Endothelial cell (in vitro differentiated cells): Measurements from ENCODE around the gene ZNF354B. TPM values are rescaled to one million over a fixed set of nuclear protein-coding genes. Genes with fewer than 3 reads are reported as not detected.
A peak's percentile ranks its signal among the peaks of the same experiment; 100 is the strongest.

Experiments
- DNase-seq: peaks from one replicate; pipeline ENCODE4 v3.0.0; 2021; ENCODE audit warnings: low spot score
- H3K27ac Mint-ChIP-seq: one replicate; pipeline ENCODE4 v1.8.0; 2021; ENCODE audit warnings: mixed read lengths, inconsistent platforms; ENCODE audit not compliant: unreplicated experiment
- H3K27me3 Mint-ChIP-seq: one replicate; pipeline ENCODE4 v1.8.0; 2021; ENCODE audit warnings: mild to moderate bottlenecking, moderate library complexity, mixed read lengths, inconsistent platforms; ENCODE audit not compliant: unreplicated experiment
- H3K36me3 Mint-ChIP-seq: one replicate; pipeline ENCODE4 v1.8.0; 2021; ENCODE audit warnings: mild to moderate bottlenecking, low read depth, mixed read lengths, inconsistent platforms; ENCODE audit not compliant: unreplicated experiment
- H3K4me1 Mint-ChIP-seq: one replicate; pipeline ENCODE4 v1.8.0; 2021; ENCODE audit warnings: mild to moderate bottlenecking, mixed read lengths, inconsistent platforms; ENCODE audit not compliant: unreplicated experiment
- H3K4me3 Mint-ChIP-seq: one replicate; pipeline ENCODE4 v1.8.0; 2021; ENCODE audit warnings: mild to moderate bottlenecking, mixed read lengths, inconsistent platforms; ENCODE audit not compliant: unreplicated experiment
- H3K9me3 Mint-ChIP-seq: one replicate; pipeline ENCODE4 v1.8.0; 2021; ENCODE audit warnings: mixed read lengths, inconsistent platforms; ENCODE audit not compliant: unreplicated experiment
- CTCF ChIP-seq: fragments of 200-600 bp; sonication (generic); IDR thresholded peaks from one replicate; pipeline ENCODE4 v1.5.0; 2021; ENCODE audit warnings: antibody characterized with exemption; ENCODE audit not compliant: unreplicated experiment
- long read RNA-seq: library from polyadenylated mRNA; unstranded; transcript quantifications from one replicate; pipeline ENCODE4 v2.0.0, GENCODE V29; 2020; ENCODE audit not compliant: unreplicated experiment
- total RNA-seq: library from RNA; stranded (reverse); fragmentation: NEBNext Ultra II Directional; extraction: Animal tissue kit (Norgen Biotek cat#: 25700); gene quantifications from one replicate; pipeline ENCODE4 v1.2.1, GENCODE V29; 2021; ENCODE audit not compliant: unreplicated experiment

Gene ZNF354B
- total RNA-seq: 23.6 TPM
- long read RNA-seq, partial matches to known transcripts: 0 of 2 reads
- long read RNA-seq, other reads (novel, unspliced or antisense): 0 of 2 reads

DNA sequence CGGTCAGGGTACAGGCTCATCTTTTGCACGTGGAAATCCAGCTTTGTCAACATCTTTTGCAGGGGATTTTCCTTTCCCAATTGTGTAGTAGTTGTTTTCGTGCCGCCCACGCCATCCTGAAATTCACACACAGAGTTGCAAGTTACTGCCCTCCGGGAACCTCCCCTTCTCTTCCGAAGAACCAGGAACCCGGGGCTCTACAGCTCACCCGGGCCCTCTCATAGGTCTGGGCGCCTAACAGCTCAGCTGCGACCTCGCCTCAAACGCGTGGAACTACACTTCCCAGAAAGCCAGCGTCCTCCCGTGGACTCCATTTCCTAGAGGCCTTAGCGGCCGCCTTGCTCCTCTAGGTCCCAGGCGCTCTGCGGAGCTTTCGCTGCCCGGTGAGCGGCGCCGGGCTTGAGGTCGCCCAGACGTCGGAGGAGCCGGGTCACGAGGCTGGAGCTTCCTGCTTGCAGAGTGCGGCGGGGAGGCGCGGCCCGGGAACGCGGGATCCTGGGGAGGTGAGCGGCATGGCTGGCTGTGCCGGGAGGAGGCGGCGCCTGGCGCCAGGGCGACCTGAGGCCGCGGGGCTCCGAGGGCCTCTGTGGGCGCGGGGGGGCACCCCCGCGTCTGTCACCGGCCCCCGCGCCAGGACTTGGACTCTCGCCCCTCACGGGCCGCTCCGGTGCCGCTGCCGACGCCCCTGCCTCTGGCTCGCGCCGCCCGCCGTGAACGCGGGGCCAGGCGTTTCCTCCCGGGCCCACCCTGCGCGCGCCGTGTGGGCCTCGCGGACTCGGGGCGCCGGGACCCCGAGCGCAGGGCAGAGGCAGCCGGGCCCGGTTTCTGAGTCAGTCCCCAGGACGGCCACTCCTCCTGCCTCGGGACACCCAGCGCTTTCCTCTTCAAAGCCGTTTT lies at the start of gene ZNF354B:
Gene ZNF354B, plus strand, starts transcription at position 329 of the 897 bp plus-strand sequence. CDS start 1,095 bp downstream, outside the sequence.
- DNase-seq: peak; percentile 82
- peak within 1 kb of the TSS; percentile 89 for H3K4me3 Mint-ChIP-seq
- H3K36me3 Mint-ChIP-seq: peaks cover 14% of the 10 kb centered on the region
- TF ChIP-seq CTCF: no peak
- H3K27me3 Mint-ChIP-seq: peaks cover 9% of the 10 kb centered on the region
- peaks cover 9% of the 10 kb centered on the region for H3K4me1 Mint-ChIP-seq
- no peak within 1 kb of the TSS for H3K27ac Mint-ChIP-seq
- H3K9me3 Mint-ChIP-seq: no peaks in the 10 kb centered on the region

GRCh38 chr5:178817506-178817905 lies 42.2 kb upstream of the ZNF354B start:
- H3K36me3 Mint-ChIP-seq: peaks cover 10% of the 10 kb centered on the region

DNA sequence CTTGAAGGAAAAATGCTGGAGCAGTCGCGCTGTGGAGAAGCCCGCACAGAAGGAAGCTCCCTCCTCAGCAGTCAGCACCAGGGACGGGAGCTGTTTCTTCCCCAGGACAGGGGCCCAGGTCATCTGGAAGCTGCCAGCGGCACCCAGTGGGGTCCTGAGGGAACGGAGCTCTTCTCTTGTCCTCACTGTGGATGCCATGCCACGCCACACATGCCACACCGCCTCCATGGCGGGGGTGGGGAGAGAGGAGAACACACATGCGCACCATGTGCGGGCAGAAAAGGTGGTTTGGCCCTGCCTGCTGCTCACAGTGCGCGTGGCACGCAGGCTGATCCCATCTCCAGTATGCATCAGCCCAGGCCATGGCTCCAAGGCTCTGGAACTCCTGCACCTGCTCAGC lies 41.7 kb upstream of the ZNF354B start:
- no peak for DNase-seq
- Mint-ChIP-seq H3K36me3 (peaks cover 10% of the 10 kb centered on the region), H3K27me3 (peaks cover 2% of the 10 kb centered on the region), H3K4me1 (no peaks in the 10 kb centered on the region), H3K9me3 (peaks cover 26% of the 10 kb centered on the region), H3K27ac (no peak overlapping the region), H3K4me3 (no peak overlapping the region)
- no peak for TF ChIP-seq CTCF

More at GRCh38 chr5:178817506-178817905, 42.2 kb upstream of the ZNF354B start:
- no peak for TF ChIP-seq CTCF
- H3K9me3 Mint-ChIP-seq: peaks cover 28% of the 10 kb centered on the region
- no peak for DNase-seq
- no peak overlapping the region for H3K4me3 Mint-ChIP-seq
- no peaks in the 10 kb centered on the region for H3K4me1 Mint-ChIP-seq
- no peak overlapping the region for H3K27ac Mint-ChIP-seq
- peaks cover 2% of the 10 kb centered on the region for H3K27me3 Mint-ChIP-seq

DNA sequence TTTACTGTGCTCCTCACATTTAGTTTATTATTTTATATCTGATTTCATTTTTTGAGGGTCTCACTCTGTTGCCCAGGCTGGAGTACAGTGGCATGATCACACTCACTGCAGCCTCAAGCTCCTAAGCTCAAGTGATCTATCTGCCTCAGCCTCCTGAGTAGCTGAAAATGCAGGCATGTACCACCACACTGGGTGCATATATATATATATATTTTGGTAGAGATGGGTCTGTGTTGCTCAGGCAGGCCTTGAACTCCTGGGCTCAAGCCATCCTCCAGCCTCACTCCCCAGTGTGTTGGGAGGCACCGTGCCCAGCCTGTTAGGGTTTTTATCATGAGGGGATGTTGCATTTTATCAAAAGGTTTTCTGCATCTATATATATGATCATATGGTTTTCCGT lies 39.8 kb upstream of the ZNF354B start:
- H3K27me3 Mint-ChIP-seq: peaks cover 2% of the 10 kb centered on the region
- H3K27ac Mint-ChIP-seq: no peak overlapping the region
- DNase-seq: no peak
- H3K36me3 Mint-ChIP-seq: peaks cover 7% of the 10 kb centered on the region
- peaks cover 18% of the 10 kb centered on the region for H3K9me3 Mint-ChIP-seq
- no peak overlapping the region for H3K4me3 Mint-ChIP-seq
- H3K4me1 Mint-ChIP-seq: no peaks in the 10 kb centered on the region
- TF ChIP-seq CTCF: no peak

DNA sequence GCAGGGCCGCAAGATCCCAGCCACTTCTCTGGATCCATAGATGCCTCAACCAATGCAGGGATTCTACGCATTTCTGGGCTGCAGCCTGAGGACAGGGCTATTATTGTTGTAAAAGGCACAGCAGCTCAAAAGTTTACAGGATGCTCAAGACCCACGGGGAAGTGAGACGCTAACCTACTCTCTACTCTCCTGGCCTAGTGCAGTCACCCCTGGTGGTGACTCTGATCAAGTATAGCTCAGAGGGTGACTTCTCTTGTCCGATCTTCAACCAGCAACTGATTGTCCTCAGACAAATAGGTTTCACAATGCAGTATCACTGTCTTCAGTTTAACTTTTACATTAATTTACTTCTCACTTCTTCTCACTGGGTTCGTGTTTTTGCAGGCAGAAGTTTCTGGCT lies 34.3 kb upstream of the ZNF354B start:
- no peak for DNase-seq
- Mint-ChIP-seq H3K27ac (no peak overlapping the region), H3K4me3 (no peak overlapping the region), H3K9me3 (peaks cover 19% of the 10 kb centered on the region), H3K27me3 (peaks cover 1% of the 10 kb centered on the region), H3K4me1 (no peaks in the 10 kb centered on the region), H3K36me3 (peaks cover 15% of the 10 kb centered on the region)
- no peak for TF ChIP-seq CTCF
